CD4-positive, alpha-beta T cell (primary cell): ENCODE measurements around the gene COPA. TPM values are rescaled to one million over a fixed set of nuclear protein-coding genes. Genes with fewer than 3 reads are reported as not detected.
A peak's percentile ranks its signal among the peaks of the same experiment; 100 is the strongest.

Experiments used
- ATAC-seq: fragments of 200-7000 bp; cut with Tn5 transposase; one replicate; pipeline ENCODE4 v1.10.0; 2022; ENCODE audit warnings: mild to moderate bottlenecking; ENCODE audit not compliant: poor library complexity
- CTCF ChIA-PET: fragments of 350-600 bp; sonication (Branson Sonifier 250); formaldehyde crosslinking; loops from one replicate; lab custom pipeline; 2021; ENCODE audit warnings: antibody characterized with exemption, inconsistent platforms; lab: Charles Lee
- POLR2A ChIA-PET: fragments of 350-600 bp; sonication (Branson Sonifier 250); formaldehyde crosslinking; loops from one replicate; lab custom pipeline; 2021; ENCODE audit warnings: antibody characterized with exemption, inconsistent platforms; lab: Charles Lee
- DNase-seq, 14 experiments: peaks; one replicate each; pipeline ENCODE4 v3.0.0-alpha.2; 2013 to 2020; ENCODE audit warnings: mixed read lengths in 2 of 14
- H3K27ac ChIP-seq, 2 donors: one replicate each; pipeline versions ENCODE4 v1.5.1 to v1.7.0; 2013; ENCODE audit warnings: low read length in 2 of 2, low read depth in 1 of 2, mild to moderate bottlenecking in 1 of 2
- H3K27me3 ChIP-seq, 2 experiments: 1 replicate in 1 of 2; 2 replicates in 1 of 2; pipeline versions ENCODE4 v1.6.1 to v1.7.0; 2013; ENCODE audit warnings: low read length in 2 of 2, control low read depth in 1 of 2, mild to moderate bottlenecking in 1 of 2, moderate library complexity in 1 of 2; ENCODE audit not compliant: insufficient read depth in 2 of 2, control insufficient read depth in 1 of 2
- H3K36me3 ChIP-seq: one replicate; pipeline ENCODE4 v1.6.1; 2013; ENCODE audit warnings: low read length, control low read depth; ENCODE audit not compliant: insufficient read depth
- H3K4me1 ChIP-seq: one replicate; pipeline ENCODE4 v1.6.1; 2013; ENCODE audit warnings: low read length, control low read depth; ENCODE audit not compliant: insufficient read depth
- H3K4me3 ChIP-seq: one replicate; pipeline ENCODE4 v1.5.1; 2013; ENCODE audit warnings: mild to moderate bottlenecking, low read length, moderate library complexity
- H3K9me3 ChIP-seq, 2 experiments: 1 replicate in 1 of 2; 2 replicates in 1 of 2; pipeline versions ENCODE4 v1.6.1 to v1.7.0; 2013; ENCODE audit warnings: low read length in 2 of 2, mild to moderate bottlenecking in 2 of 2, control low read depth in 1 of 2, moderate library complexity in 1 of 2; ENCODE audit not compliant: control insufficient read depth in 1 of 2, insufficient read depth in 1 of 2
- H3K27ac Mint-ChIP-seq: one replicate; pipeline ENCODE4 v1.8.0; 2020; ENCODE audit warnings: mixed read lengths
- H3K27me3 Mint-ChIP-seq: one replicate; pipeline ENCODE4 v1.8.0; 2021; ENCODE audit warnings: mixed read lengths
- H3K36me3 Mint-ChIP-seq: one replicate; pipeline ENCODE4 v1.8.0; 2021; ENCODE audit warnings: low read depth, mixed read lengths
- H3K4me1 Mint-ChIP-seq: one replicate; pipeline ENCODE4 v1.8.0; 2021; ENCODE audit warnings: low read depth, mixed read lengths
- H3K4me3 Mint-ChIP-seq: one replicate; pipeline ENCODE4 v1.8.0; 2020; ENCODE audit warnings: mild to moderate bottlenecking, mixed read lengths
- H3K9me3 Mint-ChIP-seq: one replicate; pipeline ENCODE4 v1.8.0; 2020; ENCODE audit warnings: mixed read lengths
- CTCF ChIP-seq: fragments of 200-600 bp; IDR thresholded peaks from one replicate; pipeline ENCODE4 v1.8.0; 2022; ENCODE audit warnings: antibody characterized with exemption, mild to moderate bottlenecking
- intact Hi-C, 2 experiments: fragments of 100-400 bp; cut with DNase I in 1 of 2; cut with micrococcal nuclease in 1 of 2; formaldehyde crosslinking; loops; one replicate each; pipeline versions ENCODE4 v1.15.1 to v1.9.0; 2023 to 2025; cut with DNase I, micrococcal nuclease
- total RNA-seq, 174 experiments: library from RNA in 2 of 174; stranded (reverse) in 2 of 174; gene quantifications; one replicate each; pipeline ENCODE4 v1.2.3 and lab custom pipeline; 2021 to 2026

COPA gene
- total RNA-seq, 2 experiments from 2014 or later = 95.0 to 107 TPM

- intact Hi-C loops = loop anchor here (1.0 to 5.0 kb wide), 5 partner anchors 35 to 165 kb away; partner anchors contain the start of genes PEA15 (in 1 of the 2) and PEX19 (in 1 of the 2)
- POLR2A ChIA-PET = interaction anchor here (0.7 to 3.0 kb wide), 6 partner anchors 10 to 205 kb away, joined by 3 to 39 read pairs (median 9); partner anchors contain the start of genes DCAF8 and PEX19
These were observed 91.1 kb downstream of the COPA start for GRCh38 chr1:160251687-160252526.

GRCh38 chr1:160251011-160251410, 92.0 kb downstream of the COPA start:
- no peaks in the 10 kb centered on the region for H3K9me3 Mint-ChIP-seq
- TF ChIP-seq CTCF = no peak
- intact Hi-C loops = loop anchor here in 1 of 2 experiments (5.0 kb wide), 3 partner anchors 36 to 164 kb away; partner anchors contain the start of genes PEA15 and PEX19
- no peak for DNase-seq
- no peak overlapping the region for H3K27ac Mint-ChIP-seq
- Histone ChIP-seq H3K27me3 (no peaks in the 10 kb centered on the region), H3K27ac (no peak overlapping the region), H3K36me3 (peaks cover 13% of the 10 kb centered on the region), H3K9me3 (no peaks in the 10 kb centered on the region), H3K4me1 (peaks cover 4% of the 10 kb centered on the region), H3K4me3 (no peak overlapping the region)
- peaks cover 26% of the 10 kb centered on the region for H3K4me1 Mint-ChIP-seq
- H3K4me3 Mint-ChIP-seq = no peak overlapping the region
- ChIA-PET CTCF (interaction anchor here (1.3 to 4.5 kb wide), 5 partner anchors 9 to 150 kb away, joined by 5 to 24 read pairs (median 14); no protein-coding TSS in a partner anchor), POLR2A (interaction anchor here (0.6 to 3.0 kb wide), 3 partner anchors 11 to 914 kb away, joined by 4 to 39 read pairs (median 14); partner anchors contain the start of genes DCAF8 and PEX19)
- H3K36me3 Mint-ChIP-seq = peaks cover 27% of the 10 kb centered on the region
- no peak for ATAC-seq
- H3K27me3 Mint-ChIP-seq = no peaks in the 10 kb centered on the region

More at GRCh38 chr1:160251687-160252526, 91.1 kb downstream of the COPA start:
- peaks cover 10% of the 10 kb centered on the region for H3K36me3 ChIP-seq
- no peaks in the 10 kb centered on the region for H3K27me3 ChIP-seq
- no peaks in the 10 kb centered on the region for H3K4me1 ChIP-seq
- ATAC-seq (peak; percentile 100), DNase-seq (peak; percentile 25 to 82 (median 49))
- H3K27ac ChIP-seq = no peak overlapping the region
- H3K9me3 ChIP-seq = no peaks in the 10 kb centered on the region
- H3K27me3 Mint-ChIP-seq = no peaks in the 10 kb centered on the region
- no peak overlapping the region for H3K4me3 Mint-ChIP-seq
- H3K27ac Mint-ChIP-seq = peak overlapping the region; percentile 57
- H3K9me3 Mint-ChIP-seq = no peaks in the 10 kb centered on the region
- peaks cover 34% of the 10 kb centered on the region for H3K4me1 Mint-ChIP-seq
- H3K36me3 Mint-ChIP-seq = peaks cover 34% of the 10 kb centered on the region
- peak; percentile 76 for TF ChIP-seq CTCF
- CTCF ChIA-PET = interaction anchor here (0.6 to 4.5 kb wide), 31 partner anchors 9 to 329 kb away, joined by 3 to 24 read pairs (median 5); partner anchors contain the start of genes CASQ1, DCAF8 and PEX19
- H3K4me3 ChIP-seq = no peak overlapping the region

GRCh38 chr1:160247053-160247452, 96.0 kb downstream of the COPA start:
- no peak overlapping the region for H3K27ac Mint-ChIP-seq
- DNase-seq (no peak), ATAC-seq (no peak)
- peaks cover 38% of the 10 kb centered on the region for H3K4me1 Mint-ChIP-seq
- Histone ChIP-seq H3K4me1 (peaks cover 4% of the 10 kb centered on the region), H3K36me3 (peaks cover 32% of the 10 kb centered on the region), H3K27me3 (no peaks in the 10 kb centered on the region), H3K4me3 (no peak overlapping the region), H3K9me3 (no peaks in the 10 kb centered on the region), H3K27ac (no peak overlapping the region)
- CTCF ChIA-PET = interaction anchor here (1.0 to 1.6 kb wide), 2 partner anchors 11 to 31 kb away, joined by 3 read pairs; no protein-coding TSS in a partner anchor
- POLR2A ChIA-PET = no interaction called here
- TF ChIP-seq CTCF = no peak
- H3K9me3 Mint-ChIP-seq = no peaks in the 10 kb centered on the region
- intact Hi-C loops = no loop called here
- H3K27me3 Mint-ChIP-seq = no peaks in the 10 kb centered on the region
- peaks cover 41% of the 10 kb centered on the region for H3K36me3 Mint-ChIP-seq
- no peak overlapping the region for H3K4me3 Mint-ChIP-seq
